Left ventricle myocardium superior (tissue), 1 donor: ENCODE measurements around the gene NEDD4L. TPM values are rescaled to one million over a fixed set of nuclear protein-coding genes. Genes with fewer than 3 reads are reported as not detected.
"Not testable (repeated sequence)": the region's sequence is repeated elsewhere in the genome, so short reads cannot be mapped to it uniquely, and the experiment has no call there.

Experiments
- ATAC-seq: fragments of 200-7000 bp; cut with Tn5 transposase; one replicate; pipeline ENCODE4 v1.9.1; 2020; ENCODE audit warnings: mild to moderate bottlenecking, moderate library complexity
- DNase-seq: peaks from one replicate; pipeline ENCODE4 v3.0.0-alpha.2; 2020
- intact Hi-C: fragments of 100-400 bp; cut with micrococcal nuclease; formaldehyde crosslinking; loops from one replicate; pipeline ENCODE4 v1.11.0; 2022
- total RNA-seq: library from RNA; stranded (reverse); fragmentation: NEBNext Ultra II Directional; extraction: Animal tissue kit (Norgen Biotek cat#: 25700); gene quantifications from one replicate; pipeline ENCODE4 v1.2.1, GENCODE V29; 2021
- donor health status: DM: no; HTN: yes; CAD: no; lungs with severe emphysema.

Gene NEDD4L
- total RNA-seq, 1 donor from 2014 or later, result 67.4 TPM

- DNase-seq (no peak), ATAC-seq (no peak)
- intact Hi-C loops, result loop anchor here (10.0 kb wide), 1 partner anchor 56 kb away; no protein-coding TSS in a partner anchor
These were observed 214.8 kb downstream of the NEDD4L start for GRCh38 chr18:58258692-58259342.

GRCh38 chr18:58263055-58263957 is 219.3 kb downstream of the NEDD4L start:
- no peak for DNase-seq
- intact Hi-C loops, result no loop called here
- ATAC-seq, result peak; percentile 62

GRCh38 chr18:58264075-58264474 is 220.0 kb downstream of the NEDD4L start:
- DNase-seq, result no peak
- ATAC-seq, result peak; percentile 66
- intact Hi-C loops, result no loop called here

GRCh38 chr18:58264840-58265239 is 220.8 kb downstream of the NEDD4L start:
- DNase-seq (no peak), ATAC-seq (peak; percentile 19)
- intact Hi-C loops, result no loop called here

GRCh38 chr18:58265489-58265888 is 221.5 kb downstream of the NEDD4L start:
- DNase-seq, intact Hi-C loops, ATAC-seq: not testable (repeated sequence)

- ATAC-seq (no peak), DNase-seq (no peak)
- intact Hi-C loops, result no loop called here
These were observed 222.3 kb downstream of the NEDD4L start for GRCh38 chr18:58266291-58266690.

- intact Hi-C loops, result no loop called here
These were observed 223.5 kb downstream of the NEDD4L start for GRCh38 chr18:58267493-58267892.

GRCh38 chr18:58268849-58269248 is 224.8 kb downstream of the NEDD4L start:
- ATAC-seq, result peak; percentile 19
- DNase-seq, result no peak
- intact Hi-C loops, result no loop called here

More at GRCh38 chr18:58267493-58267892, 223.5 kb downstream of the NEDD4L start:
- ATAC-seq (no peak), DNase-seq (no peak)

GRCh38 chr18:58269931-58270330 is 225.9 kb downstream of the NEDD4L start:
- DNase-seq (no peak), ATAC-seq (no peak)
- intact Hi-C loops, result no loop called here

GRCh38 chr18:58270396-58270795 is 226.4 kb downstream of the NEDD4L start:
- DNase-seq, result no peak
- ATAC-seq, result no peak
- intact Hi-C loops, result no loop called here

- intact Hi-C loops, result no loop called here
- DNase-seq (no peak), ATAC-seq (peak; percentile 34)
These were observed 227.7 kb downstream of the NEDD4L start for GRCh38 chr18:58271770-58272169.

GRCh38 chr18:58272209-58272608 is 228.2 kb downstream of the NEDD4L start:
- intact Hi-C loops, result no loop called here

GRCh38 chr18:58272779-58273435 is 228.9 kb downstream of the NEDD4L start:
- no peak for DNase-seq
- intact Hi-C loops, result no loop called here
- ATAC-seq, result peak; percentile 23

More at GRCh38 chr18:58272209-58272608, 228.2 kb downstream of the NEDD4L start:
- DNase-seq (no peak), ATAC-seq (no peak)

GRCh38 chr18:58275176-58275575 is 231.2 kb downstream of the NEDD4L start:
- no peak for ATAC-seq
- intact Hi-C loops, result no loop called here
- DNase-seq, result no peak

GRCh38 chr18:58276789-58277739 is 233.0 kb downstream of the NEDD4L start:
- DNase-seq, result no peak
- ATAC-seq, result peak; percentile 38
- intact Hi-C loops, result no loop called here

- ATAC-seq, result no peak
- intact Hi-C loops, result no loop called here
- no peak for DNase-seq
These were observed 235.6 kb downstream of the NEDD4L start for GRCh38 chr18:58279504-58280175.

GRCh38 chr18:58280191-58280590 is 236.2 kb downstream of the NEDD4L start:
- DNase-seq (no peak), ATAC-seq (no peak)
- intact Hi-C loops, result no loop called here

- DNase-seq, ATAC-seq, intact Hi-C loops: not testable (repeated sequence)
These were observed 238.8 kb downstream of the NEDD4L start for GRCh38 chr18:58282872-58283271.
